Uterus (tissue), 2 donors: ENCODE results near the gene ZNF423.

Experiments used
- CTCF ChIP-seq, 4 experiments: fragments of 200-600 bp in 2 of 4; fragments of 450-650 bp in 2 of 4; sonication (generic) in 2 of 4; IDR thresholded peaks; one replicate each; pipeline ENCODE4 v1.5.1; 2016 to 2019; ENCODE audit warnings: antibody characterized with exemption in 4 of 4, mild to moderate bottlenecking in 2 of 4, moderate library complexity in 1 of 4
- POLR2A ChIP-seq, 2 donors: fragments of 450-650 bp; IDR thresholded peaks; one replicate each; pipeline ENCODE4 v1.6.1; 2016; ENCODE audit warnings: antibody characterized with exemption in 2 of 2, mild to moderate bottlenecking in 1 of 2, moderate library complexity in 1 of 2

- TF ChIP-seq CTCF (IDR thresholded peaks at IDR 0.05) (no peak), POLR2A (IDR thresholded peaks at IDR 0.05) (no peak)
Measured at GRCh38 chr16:49811644-49812334, 44.1 kb downstream of the ZNF423 start.
